ENCODE data around the gene CHADL.

Gene CHADL

DNA sequence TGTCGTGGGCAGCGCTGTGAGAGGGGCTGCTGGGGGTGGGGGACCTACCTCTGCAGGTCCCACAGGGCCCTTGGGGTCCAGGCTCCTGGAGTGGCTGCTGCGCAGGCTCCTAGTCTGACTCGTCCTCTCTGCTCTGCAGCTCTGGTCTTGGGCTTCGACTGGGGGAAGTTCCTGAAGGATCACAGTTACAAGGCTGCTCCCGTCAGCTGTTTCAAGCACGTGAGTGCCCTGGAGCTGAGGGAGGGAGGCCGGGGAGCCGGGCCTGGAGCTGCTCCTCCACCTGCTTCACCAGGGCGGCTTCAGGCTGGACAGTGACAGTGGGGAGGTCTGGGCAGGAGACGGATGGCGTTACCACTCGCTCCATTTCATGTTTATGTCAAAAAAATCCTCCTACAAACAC, 23.7 kb downstream of the CHADL start:
- TF ChIP-seq, protein P1, sequence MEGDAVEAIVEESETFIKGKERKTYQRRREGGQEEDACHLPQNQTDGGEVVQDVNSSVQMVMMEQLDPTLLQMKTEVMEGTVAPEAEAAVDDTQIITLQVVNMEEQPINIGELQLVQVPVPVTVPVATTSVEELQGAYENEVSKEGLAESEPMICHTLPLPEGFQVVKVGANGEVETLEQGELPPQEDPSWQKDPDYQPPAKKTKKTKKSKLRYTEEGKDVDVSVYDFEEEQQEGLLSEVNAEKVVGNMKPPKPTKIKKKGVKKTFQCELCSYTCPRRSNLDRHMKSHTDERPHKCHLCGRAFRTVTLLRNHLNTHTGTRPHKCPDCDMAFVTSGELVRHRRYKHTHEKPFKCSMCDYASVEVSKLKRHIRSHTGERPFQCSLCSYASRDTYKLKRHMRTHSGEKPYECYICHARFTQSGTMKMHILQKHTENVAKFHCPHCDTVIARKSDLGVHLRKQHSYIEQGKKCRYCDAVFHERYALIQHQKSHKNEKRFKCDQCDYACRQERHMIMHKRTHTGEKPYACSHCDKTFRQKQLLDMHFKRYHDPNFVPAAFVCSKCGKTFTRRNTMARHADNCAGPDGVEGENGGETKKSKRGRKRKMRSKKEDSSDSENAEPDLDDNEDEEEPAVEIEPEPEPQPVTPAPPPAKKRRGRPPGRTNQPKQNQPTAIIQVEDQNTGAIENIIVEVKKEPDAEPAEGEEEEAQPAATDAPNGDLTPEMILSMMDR (IDR thresholded peaks at IDR 0.05; ENCODE audit: borderline replicate concordance, insufficient read depth, low read depth, low read length), result no peak
- H3K4me3 ChIP-seq (ENCODE audit: low read depth, low read length), result no peak overlapping the region

DNA sequence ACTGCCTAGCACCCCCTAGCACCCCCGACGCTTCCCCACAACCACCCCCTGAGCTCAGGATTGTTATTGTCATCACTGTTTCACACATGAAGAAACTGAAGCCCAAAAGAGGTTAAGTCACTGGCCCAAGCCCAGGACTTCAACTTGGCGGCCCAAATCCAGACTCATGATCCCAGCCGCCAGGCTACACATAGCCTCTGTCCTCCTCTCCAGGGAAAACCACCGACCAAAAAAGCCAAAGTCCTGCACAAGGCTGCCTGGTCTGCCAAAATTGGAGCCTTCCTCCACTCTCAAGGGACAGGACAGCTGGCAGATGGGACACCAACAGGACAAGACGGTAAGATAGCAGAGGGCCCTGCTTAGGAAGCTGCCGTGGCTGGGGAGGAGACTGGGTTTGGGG, 24.8 kb downstream of the CHADL start:
- TF ChIP-seq, protein P1 (IDR thresholded peaks at IDR 0.05; ENCODE audit: borderline replicate concordance, insufficient read depth, low read depth, low read length), result no peak
- H3K4me3 ChIP-seq (ENCODE audit: low read depth, low read length), result no peak overlapping the region

DNA sequence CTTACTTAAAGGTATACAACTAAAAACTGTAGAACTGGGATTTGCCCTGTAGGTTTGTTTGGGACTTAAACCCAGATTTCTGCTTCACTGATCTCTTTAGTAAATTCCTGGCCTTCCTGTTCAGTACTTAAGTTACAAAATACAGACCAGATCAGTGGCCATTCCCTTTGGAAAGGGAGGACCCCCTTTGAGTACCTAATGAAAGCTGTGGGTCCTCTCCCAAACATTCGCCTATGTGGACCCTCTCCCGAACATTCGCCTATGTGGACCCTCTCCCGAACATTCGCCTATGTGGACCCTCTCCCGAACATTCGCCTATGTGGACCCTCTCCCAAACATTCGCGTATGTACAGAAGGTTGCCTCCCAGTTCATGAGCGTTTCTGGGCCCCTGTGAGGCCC, 25.3 kb downstream of the CHADL start:
- H3K4me3 ChIP-seq (ENCODE audit: low read depth, low read length), result no peak overlapping the region

DNA sequence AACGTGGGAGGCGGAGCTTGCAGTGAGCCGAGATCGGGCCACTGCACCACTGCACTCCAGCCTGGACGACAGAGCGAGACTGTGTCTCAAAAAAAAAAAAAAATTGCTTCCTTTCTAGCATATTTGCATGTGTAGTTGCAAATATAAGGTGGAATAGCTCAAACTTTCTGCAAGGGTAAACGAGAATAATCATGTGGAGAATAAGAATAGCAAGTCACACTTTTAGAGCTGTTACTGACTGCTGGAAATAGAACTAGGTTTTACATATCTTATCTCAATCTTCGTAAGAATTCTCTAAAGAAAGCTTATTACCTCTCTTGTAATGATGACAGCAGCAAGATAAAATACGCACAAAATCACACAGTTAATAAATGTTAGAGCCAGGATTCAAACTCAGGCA, 34.0 kb downstream of the CHADL start:
- TF ChIP-seq, protein P1 (IDR thresholded peaks at IDR 0.05; ENCODE audit: borderline replicate concordance, insufficient read depth, low read depth, low read length), result no peak
- H3K4me3 ChIP-seq (ENCODE audit: low read depth, low read length), result no peak overlapping the region

More for the DNA sequence above, 25.3 kb downstream of the CHADL start:
- TF ChIP-seq, protein P1 (IDR thresholded peaks at IDR 0.05; ENCODE audit: borderline replicate concordance, insufficient read depth, low read depth, low read length), result no peak

DNA sequence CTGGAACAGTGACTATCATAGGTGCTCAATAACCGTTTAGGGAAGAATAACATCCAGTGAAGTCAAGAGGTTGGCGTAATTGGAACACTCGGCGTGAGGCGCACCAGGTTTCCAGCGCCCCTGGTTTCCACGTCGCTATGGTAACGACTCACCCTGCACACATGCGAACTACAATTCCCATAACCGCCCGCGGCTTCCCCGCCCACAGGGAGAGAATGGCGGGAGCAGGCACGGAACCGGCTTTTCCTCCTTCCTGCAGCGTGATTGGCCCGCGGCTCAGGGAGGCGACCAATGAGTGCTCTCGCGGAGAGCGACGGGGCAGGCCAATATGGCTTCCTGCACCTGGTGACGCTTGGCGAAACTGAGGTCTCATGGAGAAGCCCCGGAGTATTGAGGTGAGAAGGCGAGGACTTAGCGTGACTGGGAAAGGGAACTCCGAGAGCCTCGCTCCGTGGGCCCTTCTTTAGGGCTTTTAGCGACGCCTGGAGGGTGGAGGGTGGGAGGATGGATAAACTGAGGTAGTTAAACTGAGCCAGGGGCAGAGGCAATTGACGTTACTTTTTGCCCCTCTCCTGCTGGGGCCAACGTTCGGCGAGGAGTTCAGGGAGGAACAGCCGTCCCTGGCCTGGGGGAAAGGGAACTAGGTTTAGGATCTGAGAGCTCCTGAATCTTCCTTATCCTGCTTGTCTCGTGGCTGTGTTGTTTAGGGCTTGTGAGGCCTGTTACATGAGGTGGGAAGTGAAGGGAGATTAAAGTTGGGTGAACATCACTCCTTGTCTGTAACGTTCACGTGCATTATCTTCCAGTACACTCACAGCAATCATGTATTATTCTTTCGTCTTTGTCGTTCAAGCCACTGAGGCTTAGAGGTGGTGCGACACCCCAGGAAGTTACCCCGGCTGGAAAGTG, 35.5 kb downstream of the CHADL start, which contains the start of gene L3MBTL2:
Gene L3MBTL2 (plus strand): TSS at position 321 of the 909 bp plus-strand sequence. CDS start 51 bp downstream, at position 372.
- H3K4me3 ChIP-seq (ENCODE audit: low read depth, low read length), result peak within 1 kb of the TSS; percentile 94
- TF ChIP-seq, protein P1 (IDR thresholded peaks at IDR 0.05; ENCODE audit: borderline replicate concordance, insufficient read depth, low read depth, low read length), result no peak

DNA sequence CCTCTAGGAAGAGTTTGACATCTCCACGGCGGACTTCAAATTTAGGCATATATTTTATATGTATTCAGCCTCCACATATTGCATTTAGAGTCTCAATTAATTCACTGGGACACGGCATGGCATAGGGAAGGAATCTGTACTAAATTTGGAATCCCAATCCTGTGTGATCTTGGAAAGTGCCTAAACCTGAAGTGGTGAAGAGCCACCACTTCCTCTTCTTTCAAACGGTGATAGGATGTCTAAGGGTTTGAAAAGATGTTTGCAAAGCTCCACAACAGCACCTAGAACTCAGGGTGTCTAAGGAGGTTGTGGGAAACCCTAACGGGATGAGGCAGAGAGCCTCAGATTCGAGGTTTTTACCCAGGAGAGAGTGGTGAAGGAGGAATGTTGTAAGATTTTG, 36.7 kb downstream of the CHADL start:
- TF ChIP-seq, protein P1 (IDR thresholded peaks at IDR 0.05; ENCODE audit: borderline replicate concordance, insufficient read depth, low read depth, low read length), result no peak
- H3K4me3 ChIP-seq (ENCODE audit: low read depth, low read length), result no peak overlapping the region

DNA sequence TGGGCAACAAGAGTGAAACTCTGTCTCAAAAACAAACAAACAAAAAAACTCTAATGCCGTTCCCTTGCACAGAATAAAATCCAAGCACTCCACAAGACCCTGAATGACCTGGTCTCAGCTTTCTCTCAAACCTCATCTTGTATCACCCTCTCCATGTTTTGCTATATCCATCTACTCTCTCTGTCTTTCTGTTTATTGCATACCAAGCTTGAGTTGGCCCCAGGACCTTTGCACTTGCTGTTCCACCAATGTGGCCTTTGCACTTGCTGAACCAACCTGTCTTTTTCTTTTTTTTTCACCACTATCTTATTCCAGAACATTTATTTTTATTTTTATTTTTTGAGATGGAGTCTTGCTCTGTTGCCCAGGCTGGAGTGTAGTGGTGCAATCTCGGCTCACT, 37.6 kb downstream of the CHADL start:
- H3K4me3 ChIP-seq (ENCODE audit: low read depth, low read length), result no peak overlapping the region
- TF ChIP-seq, protein P1 (IDR thresholded peaks at IDR 0.05; ENCODE audit: borderline replicate concordance, insufficient read depth, low read depth, low read length), result no peak

Data from GM12875 (cell line).